NCI-H446 treated with DMSO at 0.1 percent for 48 hours (cell line): ENCODE measurements around the gene RNF115.
"Not testable (repeated sequence)": the region's sequence is repeated elsewhere in the genome, so short reads cannot be mapped to it uniquely, and the experiment has no call there.

Experiments used
- DNase-seq: peaks from one replicate; lab custom pipeline; 2025; lab: John Stamatoyannopoulos, UW

The RNF115 gene

DNA sequence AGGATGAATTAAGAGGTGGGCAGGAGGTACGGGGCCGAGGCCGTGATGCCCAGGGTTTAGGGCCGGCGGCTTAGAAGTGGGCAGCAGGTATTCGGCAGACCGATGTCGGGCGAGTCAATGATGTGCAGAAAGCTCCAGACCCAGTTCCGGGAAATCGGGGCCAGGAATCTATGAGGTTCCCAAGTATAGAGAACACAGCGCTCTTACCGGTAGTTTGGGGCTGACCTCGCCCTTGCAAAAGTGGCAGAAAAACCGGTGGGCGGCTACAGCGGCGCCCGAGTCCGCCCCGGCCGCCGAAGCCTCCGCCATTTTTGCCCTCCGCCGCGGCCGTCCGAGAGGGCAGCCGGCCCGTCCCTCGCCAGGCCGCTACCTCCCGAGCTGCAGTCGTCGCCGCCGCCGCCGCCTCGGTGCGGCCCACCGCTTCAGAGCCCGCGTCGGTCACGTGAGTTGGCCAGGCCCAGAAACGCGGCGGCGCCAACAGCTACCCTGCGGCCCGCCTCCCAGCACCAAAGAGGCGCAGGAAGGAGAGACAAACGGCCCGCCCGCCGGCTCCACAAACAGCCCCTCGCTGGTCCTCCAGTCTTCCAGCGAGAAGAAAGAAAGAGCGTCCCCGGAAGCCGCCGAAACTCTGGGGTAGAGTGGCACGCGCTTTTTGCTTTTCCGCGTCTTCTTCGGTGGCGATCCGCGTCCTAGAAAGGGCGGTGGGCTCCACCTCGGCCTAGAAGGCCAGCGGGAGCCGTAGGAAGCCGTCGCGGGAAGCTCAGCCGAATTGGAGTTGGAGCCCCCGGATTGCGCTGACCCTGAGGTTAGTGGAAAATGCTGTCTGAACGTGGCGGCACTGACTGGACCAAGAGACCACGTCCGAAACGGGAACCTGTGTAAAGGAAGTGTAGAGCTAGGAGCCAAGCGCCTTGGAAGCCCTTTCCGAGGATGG lies at the start of gene RNF115, which contains the start of gene POLR3C:
Gene RNF115, minus strand, starts transcription at position 531 of the 934 bp plus-strand sequence. Its CDS starts 222 bp downstream, at position 309.
Gene POLR3C, plus strand, starts transcription at position 636 of the 934 bp plus-strand sequence. CDS start 1,577 bp downstream, outside the sequence.
- DNase-seq, result peak; percentile 90

DNA sequence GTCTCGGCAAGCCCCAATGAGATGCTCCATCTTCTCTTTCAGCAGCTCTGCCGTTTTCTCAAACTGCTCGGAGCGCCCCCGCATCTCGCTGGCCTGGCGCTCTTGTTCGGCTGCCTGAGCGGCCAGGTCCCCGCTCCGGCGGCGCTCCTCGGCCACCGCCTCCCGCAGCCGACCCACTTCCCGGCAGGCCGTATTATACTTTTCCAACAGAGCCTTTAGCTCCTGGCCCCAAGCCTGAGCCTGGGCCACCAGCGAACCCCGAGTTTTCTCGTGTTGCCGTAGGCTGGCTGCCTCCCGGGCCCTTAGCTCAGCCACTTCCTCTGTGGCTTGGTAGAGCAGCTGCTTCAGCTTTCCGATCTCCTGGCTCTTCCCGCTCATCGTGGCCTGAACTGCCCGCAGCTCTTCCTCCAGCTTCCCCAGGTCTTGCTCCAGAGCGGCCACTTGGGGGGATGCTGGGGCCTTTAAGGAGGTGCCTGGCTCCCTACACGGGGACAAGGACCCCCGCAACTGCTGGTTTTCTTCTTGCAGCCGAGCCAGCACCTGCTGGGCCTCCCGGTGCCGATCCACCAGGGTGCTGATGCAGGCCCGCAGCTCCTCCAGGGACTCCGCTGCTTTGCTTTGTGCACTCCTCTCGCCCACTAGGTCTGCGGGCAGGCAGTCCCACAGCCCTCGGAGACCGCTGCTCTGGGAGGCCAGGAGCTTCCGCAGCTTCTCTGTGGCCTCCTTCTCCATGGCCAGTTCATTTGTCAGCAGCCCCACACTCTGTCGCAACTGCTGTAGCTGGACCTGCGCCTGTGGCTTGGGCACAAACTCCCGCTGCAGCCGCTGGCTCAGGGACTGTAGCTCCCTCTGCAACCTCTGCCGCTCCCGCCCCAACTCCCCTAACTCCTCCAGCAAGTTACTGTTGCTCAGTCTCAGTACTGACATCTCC lies 48.4 kb upstream of the RNF115 start:
- no peak for DNase-seq

- no peak for DNase-seq
These were observed 44.3 kb upstream of the RNF115 start for GRCh38 chr1:145868232-145868631.

GRCh38 chr1:145863282-145864018 lies 39.6 kb upstream of the RNF115 start:
- DNase-seq, result no peak

DNA sequence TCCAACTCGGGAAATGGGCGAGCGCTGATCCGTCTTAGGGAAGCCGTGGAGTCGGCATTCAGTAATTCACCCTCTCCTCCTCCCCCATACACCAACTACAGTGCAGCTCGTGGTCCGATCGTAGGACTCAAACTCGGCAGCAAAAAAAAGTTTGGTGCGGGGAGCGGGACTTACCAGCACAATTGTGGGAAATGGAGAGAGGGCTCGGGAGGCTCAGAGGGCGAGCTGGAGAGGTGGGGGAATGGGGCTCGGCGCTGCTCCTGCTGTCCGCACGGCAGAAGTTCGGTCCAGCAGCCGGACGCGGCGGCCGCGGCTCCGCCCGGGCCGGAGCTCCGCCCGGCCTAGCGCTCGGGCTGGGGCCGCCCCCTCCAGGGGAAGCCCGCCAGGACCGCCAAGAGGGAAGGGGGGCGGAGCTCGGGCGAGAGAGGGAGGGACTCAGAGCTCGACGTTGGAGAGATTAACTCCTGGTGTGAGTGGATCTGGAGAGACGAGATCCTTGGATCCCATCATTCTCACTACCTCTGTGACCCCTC lies 35.7 kb upstream of the RNF115 start:
- peak; percentile 63 for DNase-seq

DNA sequence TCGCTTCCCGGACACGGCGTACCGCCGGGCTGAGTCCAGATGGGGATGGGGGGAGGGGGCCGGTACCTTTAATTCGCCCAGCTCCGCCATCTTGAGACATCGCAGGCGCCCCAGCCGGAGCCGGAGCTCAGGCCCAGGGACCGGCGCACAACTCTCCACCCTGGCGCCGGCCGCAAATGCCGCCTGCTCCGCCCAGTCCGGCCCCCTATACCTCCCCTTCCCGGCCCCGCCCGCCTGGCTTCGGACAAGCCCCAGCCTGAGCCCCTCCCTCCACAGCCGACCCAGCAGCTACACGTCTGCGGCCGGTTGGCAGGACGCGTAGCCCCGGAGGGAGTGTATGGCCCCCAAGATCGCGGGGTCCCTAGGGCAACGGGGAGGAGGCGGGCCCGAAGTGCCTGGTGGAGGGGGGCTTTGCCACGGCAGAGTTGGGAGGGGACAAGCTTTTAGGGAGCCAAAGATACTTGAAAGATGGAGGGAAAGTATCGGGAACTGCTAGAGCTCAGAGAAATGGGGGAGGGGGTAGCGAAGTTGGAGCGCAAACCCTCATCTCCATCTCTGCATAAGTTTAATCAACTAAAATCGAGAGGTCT lies 35.1 kb upstream of the RNF115 start, which contains the start of gene PIAS3:
Gene PIAS3, minus strand, starts transcription at position 181 of the 590 bp plus-strand sequence. Its CDS starts 91 bp downstream, at position 90.
- DNase-seq, result peak; percentile 89

DNA sequence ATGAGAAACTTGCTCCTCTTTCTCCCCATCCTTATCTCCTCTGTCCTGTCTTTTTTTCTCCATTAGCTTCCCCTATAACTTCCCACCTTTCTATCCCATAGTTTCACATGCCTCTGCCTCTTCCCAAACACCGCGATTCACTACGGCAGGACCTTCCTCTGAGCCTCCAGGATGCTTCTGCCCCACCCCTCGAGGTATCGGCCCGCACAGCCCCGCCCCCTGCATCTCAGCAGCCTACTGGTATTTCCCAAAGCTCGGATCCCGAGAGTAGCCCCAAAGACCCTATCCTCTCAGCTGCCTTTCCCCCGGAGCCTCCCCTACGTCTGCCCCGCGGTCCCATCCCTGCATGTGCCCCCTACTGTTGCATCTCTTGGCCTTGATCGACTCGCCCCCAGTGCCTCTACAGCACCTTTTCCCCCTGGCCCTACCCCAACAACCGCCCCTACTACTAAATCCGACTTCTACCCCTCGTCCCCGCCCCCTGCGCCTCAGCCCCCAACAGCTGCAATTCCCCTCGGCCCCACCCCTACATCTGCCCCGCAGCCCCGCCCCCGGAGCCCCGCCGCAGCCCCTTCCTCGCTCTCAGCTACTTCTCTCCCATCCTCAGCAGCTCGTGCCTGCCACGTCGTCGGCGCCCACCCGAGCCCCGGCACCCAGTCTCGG lies 34.5 kb upstream of the RNF115 start:
- DNase-seq, result no peak

DNA sequence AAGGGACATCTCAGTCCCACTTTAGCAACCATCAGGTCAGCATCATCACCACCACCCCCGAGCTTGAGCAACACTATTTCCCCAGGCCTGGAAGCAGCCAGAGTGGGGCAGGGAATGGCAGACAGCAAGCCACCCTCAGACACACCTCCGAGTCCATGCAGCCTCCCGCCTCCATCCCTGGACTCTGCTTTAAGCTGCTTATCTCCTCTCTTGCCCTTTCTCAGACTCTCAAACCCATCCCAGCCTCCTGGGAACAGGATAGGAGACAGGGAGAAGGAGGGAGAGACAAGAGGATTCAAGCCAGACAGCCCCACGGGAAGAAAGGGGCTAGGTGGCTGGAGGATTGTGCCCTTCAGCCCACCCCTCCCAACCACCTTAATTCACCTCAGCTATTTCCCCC lies 33.3 kb upstream of the RNF115 start:
- no peak for DNase-seq

- DNase-seq, result no peak
These were observed 31.6 kb upstream of the RNF115 start for GRCh38 chr1:145855426-145855948.

DNA sequence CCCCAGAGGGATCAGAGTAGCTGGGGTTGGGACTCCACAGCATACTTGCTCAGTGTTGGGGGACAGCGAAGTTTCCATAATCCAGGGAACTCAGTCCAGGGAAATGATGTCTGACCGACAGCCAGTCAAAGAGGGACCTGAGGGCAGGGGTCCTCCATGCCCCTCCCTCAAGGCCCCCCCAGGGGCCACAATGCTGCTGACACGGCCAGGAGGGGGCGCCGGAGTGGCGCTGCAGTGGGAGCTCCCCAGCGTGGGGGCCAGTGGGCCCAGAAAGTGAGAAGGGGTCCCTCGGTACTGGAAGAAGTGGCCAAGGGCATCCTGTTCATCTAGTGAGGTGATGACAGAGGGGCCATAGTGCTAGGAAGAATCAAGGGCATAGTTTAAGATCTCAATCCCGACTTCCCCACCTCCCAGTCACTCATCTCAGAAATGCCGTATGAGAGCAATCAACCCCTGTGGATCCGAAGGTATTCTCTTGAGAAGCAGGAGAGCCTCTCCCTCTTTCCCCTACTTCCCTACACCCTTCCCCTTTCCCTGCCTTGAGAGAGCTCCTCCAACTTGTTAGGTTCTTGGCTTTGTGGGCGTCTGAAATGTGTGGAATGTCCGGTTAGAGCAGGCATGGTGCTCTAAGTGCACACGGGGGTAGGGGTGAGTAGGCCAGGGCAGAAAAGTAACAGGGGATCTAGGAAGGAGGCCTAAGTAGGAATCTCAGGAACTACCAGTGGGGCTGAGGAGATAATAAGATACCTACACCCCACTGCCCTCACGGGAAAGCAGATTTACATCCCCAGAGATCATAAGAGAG lies 25.7 kb upstream of the RNF115 start:
- no peak for DNase-seq

DNA sequence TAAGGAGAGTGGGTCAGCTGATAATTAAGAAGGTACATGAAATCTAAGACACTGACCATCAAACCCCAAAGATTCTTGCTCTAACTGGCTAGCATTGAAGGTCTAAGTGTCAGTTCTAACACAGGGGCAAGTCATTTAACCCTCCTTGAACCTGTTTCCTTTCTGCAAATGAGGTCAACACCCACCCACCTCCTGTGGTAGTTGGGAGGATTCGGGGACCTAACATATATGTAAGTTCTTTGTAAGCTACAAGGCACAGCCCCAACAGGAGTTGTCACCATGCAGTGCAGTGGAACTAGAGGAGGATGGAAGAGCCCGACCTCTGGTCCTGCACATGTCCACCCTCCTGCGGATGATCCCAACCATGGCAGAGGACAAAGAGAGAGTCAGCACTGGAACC lies 23.9 kb upstream of the RNF115 start:
- DNase-seq, result no peak

DNA sequence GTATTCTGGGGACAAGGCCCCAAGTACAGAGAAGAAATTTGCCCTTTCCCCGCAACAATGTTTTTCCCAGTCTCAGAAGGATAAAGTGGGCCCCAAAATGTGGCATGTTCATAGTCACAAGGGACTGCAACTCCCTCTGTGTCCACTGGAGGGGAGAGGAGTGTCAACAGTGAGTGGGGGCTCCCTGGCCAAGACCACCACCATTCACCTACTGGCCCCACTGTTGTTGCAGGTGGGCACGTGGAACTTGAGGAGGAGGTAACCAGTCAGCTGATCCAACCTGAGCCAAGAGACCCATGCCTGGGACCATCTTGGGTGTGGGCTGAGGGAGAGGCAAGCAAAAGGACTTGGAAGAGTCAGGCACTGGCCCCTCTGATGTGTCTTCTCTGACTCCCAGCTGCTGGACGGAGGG lies 22.3 kb upstream of the RNF115 start:
- DNase-seq, result no peak

DNA sequence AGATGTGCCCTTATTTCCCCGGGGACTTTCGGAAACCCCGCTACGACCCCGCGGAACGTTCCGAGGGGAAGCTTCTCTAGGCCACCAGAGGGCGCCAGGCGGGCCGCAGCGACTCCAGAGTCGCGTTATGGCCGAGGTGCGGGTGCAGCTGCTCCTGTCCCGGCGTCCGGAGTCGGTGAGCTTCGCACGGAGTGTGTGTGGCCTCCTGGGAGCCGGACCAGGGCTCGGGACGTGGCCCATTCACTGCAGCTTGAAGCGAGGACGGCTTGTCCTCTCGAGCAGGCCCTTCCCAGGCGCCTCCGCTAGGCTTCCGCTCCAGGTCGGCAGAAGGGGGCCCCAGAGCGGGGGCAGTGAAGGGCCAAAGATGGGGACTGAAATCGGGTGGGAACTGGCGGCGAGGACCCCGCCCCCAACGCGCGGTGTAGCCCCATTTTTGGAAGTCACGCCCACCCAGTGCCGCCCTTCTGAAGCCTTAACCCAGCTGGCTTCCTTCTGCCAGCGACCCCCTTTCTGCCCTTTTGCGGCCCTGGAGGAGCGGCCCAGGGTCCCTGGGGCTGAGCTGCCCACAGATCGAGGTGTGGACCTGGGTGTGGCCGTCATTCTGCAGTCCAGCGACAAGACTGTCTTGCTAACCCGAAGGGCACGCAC lies 21.7 kb upstream of the RNF115 start, which contains the start of gene NUDT17:
Gene NUDT17, plus strand, starts transcription at position 117 of the 648 bp plus-strand sequence. Its CDS starts 11 bp downstream, at position 128.
- DNase-seq, result peak; percentile 46

- DNase-seq, result no peak
These were observed 21.2 kb upstream of the RNF115 start for GRCh38 chr1:145845144-145845513.

GRCh38 chr1:145843031-145843430 lies 19.1 kb upstream of the RNF115 start:
- DNase-seq, result no peak

- no peak for DNase-seq
These were observed 13.8 kb upstream of the RNF115 start for GRCh38 chr1:145837656-145838055.

DNA sequence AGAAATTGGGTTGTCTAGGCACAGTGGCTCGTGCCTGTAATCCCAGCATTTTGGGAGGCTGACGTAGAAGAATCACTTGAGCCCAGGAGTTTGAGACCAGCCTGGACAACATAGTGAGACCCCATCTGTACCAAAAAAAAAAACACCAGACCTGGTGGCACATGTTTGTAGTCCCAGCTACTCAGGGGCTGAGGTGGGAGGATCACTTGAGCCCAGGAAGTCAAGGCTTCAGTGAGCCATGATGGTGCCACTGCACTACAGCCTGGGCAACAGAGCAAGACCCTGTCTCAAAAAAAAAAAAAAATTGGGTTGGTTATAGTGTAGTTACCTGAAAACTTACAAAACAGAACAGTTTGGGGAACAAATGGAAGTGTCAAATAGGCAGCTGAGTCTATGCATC lies 6.9 kb upstream of the RNF115 start:
- DNase-seq, result not testable (repeated sequence)

DNA sequence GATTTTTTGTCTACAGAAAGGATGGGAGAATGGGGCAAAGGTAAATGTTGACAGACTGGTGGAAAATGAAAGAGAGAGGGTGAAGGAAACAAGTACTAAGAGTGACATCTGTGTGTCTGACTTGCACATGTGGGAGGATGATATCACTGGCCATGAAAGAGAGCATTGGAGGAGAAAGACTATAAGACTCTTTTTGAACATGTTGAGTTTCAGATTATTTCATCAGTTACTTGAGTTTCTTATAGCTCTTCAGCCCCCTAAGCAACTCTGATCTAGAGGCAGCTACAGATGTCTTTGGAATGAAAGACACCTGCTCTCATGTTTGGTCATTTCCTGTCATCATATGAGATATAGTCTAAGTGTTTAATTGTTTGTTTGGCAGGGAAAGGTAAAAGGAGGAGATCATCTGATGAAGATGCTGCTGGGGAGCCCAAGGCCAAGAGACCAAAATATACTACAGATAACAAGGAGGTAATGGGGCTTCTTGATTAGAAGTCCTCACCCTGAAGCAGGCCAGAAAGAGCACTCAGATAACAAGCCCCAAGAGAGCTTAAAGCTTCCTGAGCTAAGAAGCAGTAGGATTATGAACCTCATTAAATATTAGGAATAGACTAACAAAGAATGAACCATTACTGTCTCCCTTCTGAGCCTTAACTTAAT lies 4.6 kb upstream of the RNF115 start:
- DNase-seq, result no peak
